HG02642 (cell line): ENCODE data around the gene BST1.

Experiments used
- ATAC-seq: cut with Tn5 transposase; IDR thresholded peaks from one replicate; pipeline ENCODE4 v1.9.1; 2021; ENCODE audit warnings: mild to moderate bottlenecking; ENCODE audit not compliant: unreplicated experiment, poor library complexity

Gene BST1

GRCh38 chr4:15675356-15675755 is 27.5 kb upstream of the BST1 start:
- no peak for ATAC-seq

DNA sequence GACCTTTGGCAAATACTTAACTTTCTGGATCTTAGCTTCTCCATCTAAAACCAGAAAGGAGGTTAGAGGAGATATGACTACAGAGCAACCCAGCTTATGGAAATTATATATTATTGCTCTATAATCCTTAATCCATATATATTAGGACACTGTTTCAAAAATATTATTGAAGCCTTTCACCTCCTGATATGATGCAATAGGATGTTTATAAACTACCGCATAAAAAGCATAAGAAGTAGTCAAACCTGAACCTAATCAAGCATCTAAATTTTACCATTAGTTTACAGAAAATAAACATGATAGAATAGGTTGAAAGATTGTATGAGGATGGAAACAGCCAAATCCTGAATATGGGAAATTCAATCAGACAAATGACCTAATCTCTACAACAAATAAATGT is 26.8 kb upstream of the BST1 start:
- no peak for ATAC-seq

- ATAC-seq: no peak
Measured at GRCh38 chr4:15676899-15677298, 26.0 kb upstream of the BST1 start.

DNA sequence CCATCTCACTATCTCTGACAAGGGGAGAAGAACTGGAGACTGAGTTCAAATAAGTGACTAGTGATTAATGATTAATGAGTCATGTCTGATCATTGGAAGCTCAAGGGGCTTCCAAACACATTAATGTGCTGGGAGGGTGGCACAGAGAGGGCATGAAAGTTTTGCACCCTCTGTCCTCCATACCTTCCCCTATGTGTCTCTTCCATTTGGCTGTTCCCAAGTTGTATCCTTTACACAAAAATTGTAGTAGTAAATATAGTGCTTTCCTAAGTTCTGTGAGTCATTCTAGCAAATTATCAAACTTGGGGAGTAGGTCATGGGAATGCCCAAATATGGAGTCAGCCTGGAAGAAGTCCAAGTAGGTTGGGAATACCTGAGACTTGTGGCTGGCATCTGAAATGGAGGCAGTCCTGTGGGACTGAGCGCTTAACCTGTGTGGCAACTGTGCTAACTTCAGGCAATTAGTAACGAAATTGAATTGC is 25.3 kb upstream of the BST1 start:
- no peak for ATAC-seq

DNA sequence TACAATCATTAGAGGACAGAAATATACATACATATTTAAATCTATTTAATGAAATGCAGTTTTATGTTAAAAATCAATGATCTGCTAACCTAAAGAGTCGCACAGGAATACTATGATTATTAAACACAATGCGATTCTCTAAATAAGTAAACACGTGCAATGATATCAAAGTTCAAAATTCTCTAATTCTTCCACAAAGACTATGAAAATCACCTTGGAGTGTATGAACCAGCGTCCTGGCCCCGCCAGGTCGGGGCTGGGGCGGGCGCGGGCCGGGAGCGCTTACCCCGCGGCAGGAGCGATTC is 21.8 kb upstream of the BST1 start:
- ATAC-seq: no peak

GRCh38 chr4:15681372-15682241 is 21.3 kb upstream of the BST1 start, which contains the start of gene FAM200B:
FAM200B (plus strand) TSS chr4:15681827; CDS start chr4:15686978, 5,151 bp downstream.
- ATAC-seq: peak; percentile 92

DNA sequence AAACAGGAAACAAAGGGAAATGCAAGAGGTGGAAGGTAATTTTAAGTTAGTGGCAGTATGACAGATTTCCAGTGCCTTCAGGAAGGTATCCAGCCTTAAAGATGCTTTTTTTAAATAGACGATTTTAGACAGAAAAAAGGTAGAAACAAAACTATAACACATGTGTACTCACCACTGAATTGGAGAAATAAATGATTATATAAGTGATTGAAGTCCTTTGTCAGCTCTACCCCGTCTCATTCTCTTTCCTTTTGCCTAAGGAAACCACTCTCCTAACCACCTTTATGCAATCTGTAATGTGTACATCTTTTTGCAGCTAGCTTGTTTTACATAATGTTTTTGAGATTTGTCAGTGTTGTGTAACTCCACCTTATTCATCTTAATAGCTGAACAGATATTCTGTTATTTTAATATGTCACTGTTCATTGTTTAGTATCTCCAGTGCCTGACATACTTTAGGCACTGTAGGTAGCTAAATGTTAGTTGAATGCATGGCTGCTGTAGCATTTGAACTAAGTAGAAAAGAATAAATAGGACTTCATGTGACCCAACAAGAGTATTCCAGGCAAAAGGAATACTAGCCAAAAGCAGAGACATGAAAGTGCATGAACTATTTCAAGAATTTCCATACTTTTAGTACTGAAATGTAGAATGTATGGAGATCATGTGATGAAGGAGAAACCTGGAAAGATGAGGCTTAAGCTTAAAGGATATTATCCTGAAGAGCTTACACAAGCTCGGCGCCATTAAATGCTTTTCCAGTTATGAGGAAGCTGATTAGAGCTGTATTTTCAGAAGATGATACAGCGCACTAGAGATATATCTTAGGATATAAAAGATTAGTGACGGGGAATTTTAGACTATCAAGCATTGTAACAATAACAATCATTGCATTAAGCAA is 20.4 kb upstream of the BST1 start:
- ATAC-seq: no peak

- no peak for ATAC-seq
Measured at GRCh38 chr4:15683143-15683495, 19.7 kb upstream of the BST1 start.

DNA sequence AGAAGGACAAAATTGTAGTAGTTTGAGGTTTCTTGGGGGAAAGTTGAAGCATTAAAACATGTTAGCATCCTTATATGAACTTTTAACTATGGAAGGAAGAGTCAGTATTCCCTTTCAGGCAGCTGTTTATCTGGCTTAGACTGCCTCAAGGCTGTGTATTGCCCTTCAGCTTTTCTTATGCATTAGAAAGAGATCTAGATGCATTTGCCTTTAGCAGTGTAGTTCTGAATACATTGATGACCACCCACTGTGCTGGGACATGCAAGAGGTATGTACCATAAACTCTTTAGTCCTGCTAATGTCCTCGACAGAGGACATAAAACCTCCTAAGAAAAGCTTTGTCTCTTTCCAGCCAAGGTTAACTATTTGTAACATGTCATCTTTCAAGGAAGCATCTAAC is 18.4 kb upstream of the BST1 start:
- ATAC-seq: no peak

DNA sequence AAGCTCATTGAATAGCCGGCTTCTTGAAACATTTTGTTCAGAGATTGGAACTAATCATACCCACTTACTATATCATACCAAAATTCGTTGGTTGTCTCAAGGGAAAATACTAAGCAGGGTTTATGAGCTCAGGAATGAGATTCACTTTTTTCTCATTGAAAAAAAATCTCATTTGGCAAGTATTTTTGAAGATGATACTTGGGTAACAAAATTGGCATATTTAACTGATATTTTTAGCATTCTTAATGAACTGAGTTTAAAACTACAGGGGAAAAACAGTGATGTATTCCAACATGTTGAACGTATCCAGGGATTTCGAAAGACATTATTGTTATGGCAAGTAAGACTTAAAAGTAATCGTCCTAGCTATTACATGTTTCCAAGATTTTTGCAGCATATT is 14.8 kb upstream of the BST1 start:
- no peak for ATAC-seq

GRCh38 chr4:15689540-15689939 is 13.3 kb upstream of the BST1 start:
- no peak for ATAC-seq

DNA sequence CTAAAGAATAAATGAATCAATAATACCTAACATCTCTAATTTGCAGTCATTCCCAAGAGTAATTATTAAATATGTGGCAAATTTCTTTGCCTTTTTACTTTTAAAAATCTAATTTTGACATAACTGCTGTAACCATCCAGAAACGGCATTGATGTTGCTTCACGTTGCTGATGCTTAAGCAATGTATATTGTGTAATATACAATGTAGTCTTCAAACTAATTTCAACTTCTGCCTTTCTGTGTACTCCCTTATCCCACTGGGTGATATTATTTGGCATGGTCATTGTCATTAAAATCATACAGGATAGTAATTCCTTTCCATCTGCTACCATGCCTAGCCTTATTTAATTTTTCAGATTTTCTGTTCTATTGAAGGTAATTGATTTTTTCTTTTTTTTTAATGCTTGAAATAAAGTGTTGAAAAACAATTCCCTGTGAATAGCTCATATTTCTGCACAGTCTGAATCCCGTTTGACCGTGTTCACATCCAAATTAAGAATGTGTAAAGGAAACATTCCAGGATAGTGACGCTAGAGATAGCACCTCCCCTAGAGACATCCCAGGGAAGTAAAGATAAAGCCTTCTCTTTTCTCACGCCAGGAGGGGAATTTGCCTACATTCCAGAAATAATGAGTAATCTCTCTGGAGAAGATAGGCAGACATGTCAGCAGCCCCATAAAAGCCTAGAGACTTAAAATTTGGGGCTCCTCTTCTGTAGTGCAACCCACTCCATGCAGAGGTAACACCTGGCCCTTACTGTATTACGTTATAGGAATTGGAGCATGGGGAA is 12.7 kb upstream of the BST1 start:
- ATAC-seq: no peak

- no peak for ATAC-seq
Measured at GRCh38 chr4:15691346-15692135, 11.3 kb upstream of the BST1 start.

GRCh38 chr4:15692602-15693001 is 10.3 kb upstream of the BST1 start:
- ATAC-seq: no peak

GRCh38 chr4:15694431-15694830 is 8.4 kb upstream of the BST1 start:
- ATAC-seq: no peak

DNA sequence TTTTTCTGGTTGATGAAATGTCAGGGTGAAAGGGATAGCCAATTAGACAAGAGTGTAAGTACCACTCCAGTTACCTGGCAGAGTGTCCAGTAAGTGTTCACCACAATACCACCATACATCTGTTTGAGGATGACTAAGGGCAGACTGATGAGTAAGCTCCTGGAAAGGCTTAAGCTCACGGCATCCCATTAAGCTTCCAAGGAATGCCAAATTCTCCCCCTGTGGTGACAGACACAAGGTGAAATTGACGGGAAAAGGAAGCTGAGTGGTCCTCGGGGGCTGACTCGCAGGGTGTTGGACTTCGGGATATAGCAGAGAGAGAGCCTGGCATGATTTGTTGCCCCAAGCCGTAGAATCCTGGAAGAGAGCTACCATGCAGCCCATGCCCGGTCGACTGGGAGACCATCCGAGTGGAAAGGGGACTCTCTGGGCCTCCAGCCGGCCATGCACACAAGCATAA is 7.6 kb upstream of the BST1 start:
- no peak for ATAC-seq

DNA sequence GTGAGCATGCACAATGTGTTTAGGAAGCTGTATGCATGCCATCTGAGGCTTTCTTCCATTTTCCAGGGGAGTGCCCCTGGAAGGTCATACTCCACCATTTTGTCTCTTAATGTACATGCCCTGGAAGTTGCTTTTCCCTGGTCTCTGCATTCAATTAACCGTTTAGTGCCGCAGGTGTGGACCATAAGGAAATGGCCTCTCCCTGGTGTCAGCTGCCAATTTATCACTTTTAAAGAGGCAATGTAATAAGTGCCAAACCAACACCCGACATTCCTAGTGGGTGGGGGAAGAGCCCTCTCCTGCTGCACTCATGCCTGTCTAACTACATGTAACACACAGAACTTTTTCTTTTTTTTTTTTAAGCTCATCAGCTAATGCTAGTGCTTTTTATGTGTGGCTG is 7.1 kb upstream of the BST1 start:
- no peak for ATAC-seq

- no peak for ATAC-seq
Measured at GRCh38 chr4:15696866-15697265, 6.0 kb upstream of the BST1 start.

GRCh38 chr4:15703439-15703838 is 574 bp downstream of the BST1 start:
- ATAC-seq: no peak

GRCh38 chr4:15704129-15704528 is 1.3 kb downstream of the BST1 start:
- no peak for ATAC-seq
